Lower lobe of right lung (tissue), 2 donors: ENCODE data around the gene GLB1L2. TPM values are rescaled to one million over a fixed set of nuclear protein-coding genes. Genes with fewer than 3 reads are reported as not detected.

Source experiments
- ATAC-seq, 2 donors: fragments of 200-7000 bp; cut with Tn5 transposase; one replicate each; pipeline ENCODE4 v1.9.1; 2020 to 2022; ENCODE audit warnings: mild to moderate bottlenecking in 2 of 2, moderate library complexity in 2 of 2
- DNase-seq: peaks from one replicate; pipeline ENCODE4 v3.0.0-alpha.2; 2020
- H3K27ac ChIP-seq: fragments of 200-600 bp; one replicate; pipeline ENCODE4 v1.8.0; 2022
- H3K27me3 ChIP-seq: fragments of 200-600 bp; one replicate; pipeline ENCODE4 v1.8.0; 2022; ENCODE audit warnings: low read depth
- H3K36me3 ChIP-seq: fragments of 200-600 bp; one replicate; pipeline ENCODE4 v1.8.0; 2022; ENCODE audit warnings: mild to moderate bottlenecking
- H3K4me1 ChIP-seq: fragments of 200-600 bp; one replicate; pipeline ENCODE4 v1.8.0; 2022
- H3K4me3 ChIP-seq: fragments of 200-600 bp; one replicate; pipeline ENCODE4 v1.8.0; 2022; ENCODE audit warnings: mild to moderate bottlenecking
- H3K9me3 ChIP-seq: fragments of 200-600 bp; one replicate; pipeline ENCODE4 v1.8.0; 2022
- intact Hi-C: fragments of 100-400 bp; cut with DNase I; formaldehyde crosslinking; loops from one replicate; pipeline ENCODE4 v1.11.0; 2022
- total RNA-seq: library from RNA; stranded (reverse); fragmentation: NEBNext Ultra II Directional; extraction: Animal tissue kit (Norgen Biotek cat#: 25700); gene quantifications from one replicate; pipeline ENCODE4 v1.2.1, GENCODE V29; 2021
- TF ChIP-seq, protein P1 (sequence below): fragments of 200-600 bp; IDR thresholded peaks from one replicate; pipeline ENCODE4 v1.8.0; 2022; ENCODE audit warnings: antibody characterized with exemption, mild to moderate bottlenecking
- donor health status: DM: no; HTN: yes; CAD: no; lungs with severe emphysema.

Gene GLB1L2
- total RNA-seq, 1 donor from 2014 or later = 5.1 TPM

DNA sequence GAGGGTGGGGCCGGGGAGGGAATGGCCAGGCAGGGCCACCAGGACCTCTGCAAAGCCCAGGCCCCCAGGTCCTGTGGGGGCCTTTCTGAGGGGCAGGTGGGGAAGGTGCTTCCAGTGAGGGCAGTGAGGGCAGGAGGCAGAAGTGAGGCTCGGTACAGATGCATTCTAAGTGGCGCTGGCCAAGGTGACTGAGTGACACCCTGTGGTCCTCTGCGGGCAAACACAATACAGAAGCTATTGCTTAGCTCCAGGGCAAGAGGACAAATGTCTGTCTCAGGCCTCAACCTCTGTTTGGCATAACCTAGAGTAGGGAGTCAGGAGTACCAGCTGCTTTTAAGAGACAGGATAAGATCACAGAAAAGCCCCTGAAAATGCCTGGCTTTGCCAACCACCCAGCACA, 49.0 kb downstream of the GLB1L2 start:
- no peaks in the 10 kb centered on the region for H3K36me3 ChIP-seq
- H3K27ac ChIP-seq = no peak overlapping the region
- TF ChIP-seq, protein P1, sequence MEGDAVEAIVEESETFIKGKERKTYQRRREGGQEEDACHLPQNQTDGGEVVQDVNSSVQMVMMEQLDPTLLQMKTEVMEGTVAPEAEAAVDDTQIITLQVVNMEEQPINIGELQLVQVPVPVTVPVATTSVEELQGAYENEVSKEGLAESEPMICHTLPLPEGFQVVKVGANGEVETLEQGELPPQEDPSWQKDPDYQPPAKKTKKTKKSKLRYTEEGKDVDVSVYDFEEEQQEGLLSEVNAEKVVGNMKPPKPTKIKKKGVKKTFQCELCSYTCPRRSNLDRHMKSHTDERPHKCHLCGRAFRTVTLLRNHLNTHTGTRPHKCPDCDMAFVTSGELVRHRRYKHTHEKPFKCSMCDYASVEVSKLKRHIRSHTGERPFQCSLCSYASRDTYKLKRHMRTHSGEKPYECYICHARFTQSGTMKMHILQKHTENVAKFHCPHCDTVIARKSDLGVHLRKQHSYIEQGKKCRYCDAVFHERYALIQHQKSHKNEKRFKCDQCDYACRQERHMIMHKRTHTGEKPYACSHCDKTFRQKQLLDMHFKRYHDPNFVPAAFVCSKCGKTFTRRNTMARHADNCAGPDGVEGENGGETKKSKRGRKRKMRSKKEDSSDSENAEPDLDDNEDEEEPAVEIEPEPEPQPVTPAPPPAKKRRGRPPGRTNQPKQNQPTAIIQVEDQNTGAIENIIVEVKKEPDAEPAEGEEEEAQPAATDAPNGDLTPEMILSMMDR = no peak
- DNase-seq = no peak
- no peaks in the 10 kb centered on the region for H3K9me3 ChIP-seq
- H3K4me3 ChIP-seq = no peak overlapping the region
- ATAC-seq = no peak
- no peaks in the 10 kb centered on the region for H3K4me1 ChIP-seq
- intact Hi-C loops = no loop called here
- peaks cover 13% of the 10 kb centered on the region for H3K27me3 ChIP-seq

DNA sequence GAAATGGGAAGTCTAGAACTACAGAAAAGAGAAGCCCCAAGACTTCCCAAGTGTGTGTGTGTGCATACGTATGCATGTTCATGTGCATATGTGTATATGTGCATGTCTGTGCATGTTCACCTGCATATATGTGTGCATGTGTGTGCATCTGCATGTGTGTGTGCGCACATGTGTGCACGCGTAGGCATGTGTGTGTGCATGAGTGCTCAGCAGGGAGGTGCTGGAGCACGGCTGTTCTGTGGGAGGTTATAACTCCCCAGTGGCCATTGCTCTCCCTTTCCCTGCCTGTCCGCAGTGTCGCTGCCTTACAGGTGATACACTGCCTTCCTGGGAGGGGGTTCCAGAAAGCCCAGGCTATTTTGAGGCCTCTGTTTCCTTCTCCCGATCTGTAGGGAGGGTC, 50.5 kb downstream of the GLB1L2 start:
- DNase-seq (no peak), ATAC-seq (no peak)
- TF ChIP-seq, protein P1 = no peak
- Histone ChIP-seq H3K4me1 (no peaks in the 10 kb centered on the region), H3K36me3 (no peaks in the 10 kb centered on the region), H3K4me3 (no peak overlapping the region), H3K9me3 (no peaks in the 10 kb centered on the region), H3K27ac (no peak overlapping the region), H3K27me3 (peaks cover 15% of the 10 kb centered on the region)
- intact Hi-C loops = no loop called here

DNA sequence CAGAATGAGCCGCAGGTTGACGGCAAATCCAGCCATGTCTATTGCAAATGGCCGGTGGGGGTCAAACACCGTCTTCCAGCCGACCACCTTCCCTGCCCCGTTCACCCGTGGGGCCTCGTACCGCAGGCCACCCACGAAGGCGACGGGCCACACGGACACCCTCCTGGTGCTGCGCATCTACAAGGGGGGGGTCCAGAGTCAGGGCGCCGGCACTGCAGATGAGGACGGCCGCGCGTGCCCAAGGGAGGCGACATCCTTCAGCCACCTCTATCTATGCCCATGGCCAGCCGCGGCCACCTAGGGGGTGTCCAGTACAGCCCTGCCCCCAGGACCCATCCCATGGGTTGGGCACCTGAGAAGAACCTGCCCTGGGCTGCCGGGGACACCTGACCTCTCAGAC, 51.0 kb downstream of the GLB1L2 start:
- H3K36me3 ChIP-seq = no peaks in the 10 kb centered on the region
- no peaks in the 10 kb centered on the region for H3K4me1 ChIP-seq
- no peak overlapping the region for H3K27ac ChIP-seq
- no peak overlapping the region for H3K4me3 ChIP-seq
- H3K9me3 ChIP-seq = no peaks in the 10 kb centered on the region
- TF ChIP-seq, protein P1 = no peak
- DNase-seq (no peak), ATAC-seq (no peak)
- intact Hi-C loops = no loop called here
- H3K27me3 ChIP-seq = peaks cover 15% of the 10 kb centered on the region

DNA sequence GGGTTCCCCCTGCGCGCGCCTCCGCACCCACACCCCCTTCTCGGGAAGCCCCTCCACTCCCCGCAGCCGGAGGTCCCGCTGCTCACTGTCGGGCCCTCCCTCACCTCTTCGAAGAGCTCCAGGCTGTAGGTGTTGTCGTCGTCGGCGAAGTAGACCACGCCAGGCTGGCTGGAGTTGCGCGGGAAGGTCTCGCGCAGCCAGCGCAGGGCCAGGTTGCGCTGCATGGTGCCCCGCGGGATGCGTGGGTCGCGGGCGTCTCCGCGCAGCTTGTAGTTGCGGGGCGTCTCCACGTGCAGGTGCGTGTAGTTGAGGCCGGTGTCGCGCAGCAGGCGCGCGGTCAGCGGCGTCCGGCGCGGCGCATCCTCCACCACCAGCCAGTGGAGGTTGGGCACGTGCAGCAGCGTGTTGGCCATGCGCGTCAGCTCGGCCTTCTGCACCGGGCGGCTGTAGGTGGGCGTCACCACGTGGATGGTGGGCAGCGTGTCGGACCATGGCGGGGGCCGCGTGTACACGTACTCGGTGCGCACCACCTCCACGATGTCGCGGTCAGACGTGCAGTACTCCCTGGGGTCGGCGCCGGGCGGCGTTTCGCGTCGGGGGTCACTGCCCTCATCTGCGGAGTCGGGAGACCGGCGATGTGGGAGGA, 51.9 kb downstream of the GLB1L2 start:
- H3K27me3 ChIP-seq = peaks cover 15% of the 10 kb centered on the region
- H3K4me1 ChIP-seq = no peaks in the 10 kb centered on the region
- H3K27ac ChIP-seq = no peak overlapping the region
- H3K9me3 ChIP-seq = no peaks in the 10 kb centered on the region
- H3K36me3 ChIP-seq = no peaks in the 10 kb centered on the region
- H3K4me3 ChIP-seq = no peak overlapping the region
- intact Hi-C loops = no loop called here
- DNase-seq (no peak), ATAC-seq (no peak)
- TF ChIP-seq, protein P1 = no peak

GRCh38 chr11:134384406-134384805, 52.6 kb downstream of the GLB1L2 start:
- no peaks in the 10 kb centered on the region for H3K4me1 ChIP-seq
- H3K4me3 ChIP-seq = no peak overlapping the region
- H3K27me3 ChIP-seq = peaks cover 15% of the 10 kb centered on the region
- no peaks in the 10 kb centered on the region for H3K9me3 ChIP-seq
- no peaks in the 10 kb centered on the region for H3K36me3 ChIP-seq
- no peak for ATAC-seq
- H3K27ac ChIP-seq = no peak overlapping the region
- TF ChIP-seq, protein P1 = no peak
- intact Hi-C loops = no loop called here
- DNase-seq = no peak
